ENCODE measurements around the gene MTPN.

The MTPN gene

GRCh38 chr7:135981958-135982646 is 4.9 kb upstream of the MTPN start:
- DNase-seq: peak; percentile 52

- DNase-seq: peak; percentile 52
These were observed 3.6 kb upstream of the MTPN start for GRCh38 chr7:135980665-135981180.

GRCh38 chr7:135980012-135980551 is 2.9 kb upstream of the MTPN start:
- DNase-seq: no peak

GRCh38 chr7:135979471-135980011 is 2.4 kb upstream of the MTPN start:
- no peak for DNase-seq

- DNase-seq: no peak
These were observed 1.5 kb upstream of the MTPN start for GRCh38 chr7:135978624-135979023.

GRCh38 chr7:135977742-135978066 is 545 bp upstream of the MTPN start:
- no peak for DNase-seq

GRCh38 chr7:135976312-135977006 is 700 bp downstream of the MTPN start:
- peak; percentile 41 for DNase-seq

GRCh38 chr7:135975166-135975565 is 2.0 kb downstream of the MTPN start:
- no peak for DNase-seq

GRCh38 chr7:135974667-135975066 is 2.5 kb downstream of the MTPN start:
- no peak for DNase-seq

- peak; percentile 48 for DNase-seq
These were observed 5.8 kb downstream of the MTPN start for GRCh38 chr7:135971366-135971725.

GRCh38 chr7:135970682-135971365 is 6.3 kb downstream of the MTPN start:
- DNase-seq: peak; percentile 78

- no peak for DNase-seq
These were observed 7.1 kb downstream of the MTPN start for GRCh38 chr7:135970045-135970444.

GRCh38 chr7:135966341-135967043 is 10.7 kb downstream of the MTPN start:
- no peak for DNase-seq

- no peak for DNase-seq
These were observed 11.6 kb downstream of the MTPN start for GRCh38 chr7:135965602-135966001.

GRCh38 chr7:135964791-135965190 is 12.4 kb downstream of the MTPN start:
- peak; percentile 15 for DNase-seq

- DNase-seq: peak; percentile 29
These were observed 12.9 kb downstream of the MTPN start for GRCh38 chr7:135964274-135964673.

GRCh38 chr7:135962802-135963201 is 14.4 kb downstream of the MTPN start:
- DNase-seq: no peak

- no peak for DNase-seq
These were observed 16.3 kb downstream of the MTPN start for GRCh38 chr7:135960709-135961451.

GRCh38 chr7:135959646-135960363 is 17.4 kb downstream of the MTPN start:
- DNase-seq: peak; percentile 20

- DNase-seq: no peak
These were observed 19.0 kb downstream of the MTPN start for GRCh38 chr7:135958173-135958572.

- DNase-seq: no peak
These were observed 19.5 kb downstream of the MTPN start for GRCh38 chr7:135957627-135958026.

Measured in OCI-M1 (cell line).